Astrocyte of the cerebellum (primary cell): Measurements from ENCODE around the gene NOL4L.

ENCODE experiments used
- DNase-seq: peaks from one replicate; pipeline ENCODE4 v3.0.0-alpha.2; 2011; ENCODE audit warnings: low read depth
- H3K4me3 ChIP-seq: 2 replicates; pipeline ENCODE4 v1.5.1; 2011; ENCODE audit warnings: mild to moderate bottlenecking, low read depth, low read length, moderate library complexity
- CTCF ChIP-seq: IDR thresholded peaks from 2 replicates; pipeline ENCODE4 v1.5.1; 2012; ENCODE audit warnings: low read length, low read depth, moderate library complexity, mild to moderate bottlenecking; ENCODE audit errors: missing control alignments
- in situ Hi-C: cut with HindIII; loops from 2 replicates; pipeline ENCODE4 v1.10.0; 2017; ENCODE audit warnings: low sequenced_read_pairs

The NOL4L gene

DNA sequence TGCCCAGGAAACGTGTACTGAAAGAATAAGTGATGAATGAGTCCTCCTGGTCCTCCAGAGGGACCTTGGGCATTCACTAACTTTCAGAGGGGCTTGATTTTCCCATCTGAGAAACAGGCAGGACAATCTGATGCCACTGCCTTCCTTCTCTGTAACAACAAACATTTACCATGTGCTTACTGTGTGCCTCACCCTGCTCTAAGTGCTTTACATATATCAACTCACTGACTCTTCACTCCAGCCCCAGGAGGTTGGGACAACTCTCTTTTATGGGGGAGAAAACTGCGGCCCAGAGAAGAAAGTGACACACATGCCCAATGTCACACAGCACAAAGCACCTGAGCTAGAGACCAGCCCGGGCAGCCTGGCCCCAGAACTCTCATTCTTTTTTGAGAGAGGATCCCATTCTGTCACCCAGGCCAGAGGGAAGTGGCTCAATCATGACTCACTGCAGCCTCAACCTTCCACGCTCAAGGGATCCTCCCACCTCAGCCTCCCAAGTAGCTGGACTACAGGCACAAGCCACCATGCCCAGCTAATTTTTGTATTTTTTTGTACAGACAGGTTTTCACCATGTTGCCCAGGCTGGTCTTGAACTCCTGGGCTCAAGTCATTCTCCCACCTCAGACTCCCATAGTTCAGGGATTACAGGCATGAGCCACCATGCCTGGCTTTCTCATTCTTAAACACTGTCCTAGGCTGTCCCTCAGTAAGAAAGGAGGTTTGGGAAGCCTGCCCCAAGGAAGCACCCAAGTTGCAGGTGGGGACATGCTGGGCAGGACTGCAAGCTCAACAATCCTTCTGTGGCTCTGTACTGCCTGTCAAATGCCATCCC, 38.0 kb downstream of the NOL4L start:
- in situ Hi-C loops: no loop called here
- no peak overlapping the region for H3K4me3 ChIP-seq
- TF ChIP-seq CTCF: no peak
- DNase-seq: no peak

DNA sequence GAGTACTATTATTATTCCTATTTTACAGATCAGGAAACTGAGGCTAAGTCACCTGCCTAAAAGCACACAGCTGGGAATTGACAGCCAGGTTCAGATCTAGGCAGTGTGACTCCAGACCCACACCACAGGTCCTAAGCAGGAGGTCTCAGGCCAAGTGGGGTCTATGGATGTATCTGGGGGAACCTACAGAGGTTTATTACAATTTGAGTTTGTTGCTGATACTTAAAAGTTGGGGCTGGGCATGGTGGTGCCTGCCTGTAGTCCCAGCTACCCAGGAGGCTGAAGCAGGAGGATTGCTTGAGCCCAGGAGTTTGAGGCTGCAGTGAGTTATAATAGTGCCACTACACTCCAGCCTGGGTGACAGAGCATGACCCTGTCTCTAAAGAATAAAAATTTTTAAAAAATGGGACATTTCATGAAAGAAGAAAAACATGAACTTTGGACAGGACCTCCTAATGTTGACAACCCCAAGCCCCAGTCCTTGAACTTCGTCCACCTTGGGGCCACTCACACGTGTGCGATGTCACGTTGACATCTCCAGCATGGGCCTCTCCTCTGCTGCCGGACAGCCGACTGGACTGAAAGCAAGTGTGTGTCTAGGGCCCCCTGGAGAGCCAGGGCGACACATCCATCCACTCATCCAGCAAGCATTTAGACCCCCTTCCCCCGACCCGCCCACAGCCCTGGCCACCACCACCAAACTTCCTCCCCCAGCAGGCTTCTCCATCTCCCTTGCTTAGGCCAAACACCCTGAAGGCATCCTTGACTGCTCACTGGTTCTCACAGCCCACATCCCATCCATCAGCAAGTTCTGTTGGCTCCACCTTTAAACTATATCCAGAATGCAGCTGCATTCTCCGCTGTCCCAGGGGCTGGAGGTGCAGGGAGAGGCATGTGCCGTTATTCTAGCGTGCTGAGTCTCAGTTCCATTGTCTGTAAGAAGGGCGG, 40.0 kb downstream of the NOL4L start:
- DNase-seq: no peak
- no peak for TF ChIP-seq CTCF
- no peak overlapping the region for H3K4me3 ChIP-seq
- in situ Hi-C loops: no loop called here

GRCh38 chr20:32544260-32544722, 40.8 kb downstream of the NOL4L start:
- TF ChIP-seq CTCF: no peak
- in situ Hi-C loops: no loop called here
- no peak for DNase-seq
- no peak overlapping the region for H3K4me3 ChIP-seq

DNA sequence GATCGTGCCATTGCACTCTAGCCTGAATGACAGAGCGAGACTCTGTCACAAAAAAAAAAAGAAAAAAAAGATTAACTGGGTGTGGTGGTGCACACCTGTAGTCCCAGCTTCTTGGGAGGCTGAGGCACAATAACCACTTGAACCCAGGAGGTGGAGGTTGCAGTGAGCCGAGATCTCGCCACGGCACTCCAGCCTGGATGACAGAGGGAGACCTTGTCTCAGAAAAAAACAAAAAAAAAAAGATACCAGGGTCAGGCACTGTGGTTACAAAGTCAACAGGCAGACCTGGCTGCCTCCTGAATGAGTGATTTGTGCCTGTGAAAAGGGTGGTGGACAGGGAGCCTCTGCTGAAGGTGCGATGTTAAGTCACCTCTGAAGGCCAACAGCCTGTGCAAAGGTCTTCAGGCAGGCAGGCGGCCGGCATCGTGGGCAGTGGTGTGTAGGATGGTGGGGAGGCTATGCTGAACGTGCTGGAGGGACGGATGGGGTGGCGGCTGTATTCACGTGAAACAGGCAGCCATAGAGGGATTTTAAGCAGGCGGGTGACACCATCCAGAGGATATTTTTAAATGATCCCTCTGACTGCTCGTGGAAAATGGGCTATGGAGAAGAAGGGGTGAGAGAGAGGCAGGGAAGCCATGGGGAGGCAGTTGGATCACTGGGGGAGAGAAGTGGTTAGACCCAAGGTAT, 41.4 kb downstream of the NOL4L start:
- no peak for DNase-seq
- TF ChIP-seq CTCF: no peak
- H3K4me3 ChIP-seq: no peak overlapping the region

GRCh38 chr20:32542259-32542615, 42.9 kb downstream of the NOL4L start:
- no peak overlapping the region for H3K4me3 ChIP-seq
- TF ChIP-seq CTCF: no peak
- no peak for DNase-seq
- in situ Hi-C loops: no loop called here

More for the DNA sequence above, 41.4 kb downstream of the NOL4L start:
- in situ Hi-C loops: no loop called here
